DND-41 (cell line): ENCODE measurements around the gene DCPS.

ENCODE experiments used
- CTCF ChIP-seq: IDR thresholded peaks from 2 replicates; pipeline ENCODE4 v1.5.1; 2012; ENCODE audit warnings: borderline replicate concordance, low read length, moderate library complexity, mild to moderate bottlenecking; ENCODE audit not compliant: poor library complexity, severe bottlenecking; ENCODE audit errors: extremely low read depth
- EZH2 ChIP-seq: IDR thresholded peaks from 3 replicates; pipeline ENCODE4 v1.6.1; 2012; ENCODE audit warnings: borderline replicate concordance, low read depth, mild to moderate bottlenecking, moderate library complexity, low read length, inconsistent platforms; ENCODE audit not compliant: severe bottlenecking

GRCh38 chr11:126267650-126268049 is 36.2 kb upstream of the DCPS start:
- TF ChIP-seq CTCF (no peak), EZH2 (no peak)
